SU-DHL-6 (cell line): ENCODE results near the gene VARS1.

Source experiments
- H2AFZ ChIP-seq: fragments of 200-600 bp; sonication (generic); 2 replicates; pipeline ENCODE4 v1.6.1; 2014; ENCODE audit warnings: low read depth, mild to moderate bottlenecking, moderate library complexity, mixed read lengths, antibody characterized with exemption, low read length; ENCODE audit not compliant: severe bottlenecking
- H3F3A ChIP-seq: fragments of 200-600 bp; shearing (Covaris generic); 2 replicates; pipeline ENCODE4 v1.6.0; 2016; ENCODE audit warnings: antibody characterized with exemption, mild to moderate bottlenecking; ENCODE audit not compliant: insufficient read depth
- H3K27ac ChIP-seq: fragments of 200-600 bp; sonication (generic); 2 replicates; pipeline ENCODE4 v1.5.1; 2016; ENCODE audit warnings: low read depth, mild to moderate bottlenecking, low read length, moderate library complexity, mixed read lengths
- H3K27me3 ChIP-seq: fragments of 200-600 bp; sonication (generic), shearing (Covaris generic); 2 replicates; pipeline ENCODE4 v1.6.0; 2014; ENCODE audit warnings: mild to moderate bottlenecking, low read length
- H3K36me3 ChIP-seq: fragments of 200-600 bp; sonication (generic); 2 replicates; pipeline ENCODE4 v1.6.1; 2014; ENCODE audit warnings: mild to moderate bottlenecking, low read length, mixed read lengths
- H3K4me2 ChIP-seq: fragments of 300-600, 200-600 bp; shearing (Covaris generic), sonication (generic); 2 replicates; pipeline ENCODE4 v1.6.0; 2014; ENCODE audit warnings: low read length, low read depth, mild to moderate bottlenecking; ENCODE audit not compliant: poor library complexity, severe bottlenecking
- H3K4me3 ChIP-seq: fragments of 200-600 bp; sonication (generic); 2 replicates; pipeline ENCODE4 v1.5.1; 2014; ENCODE audit warnings: antibody characterized with exemption, low read length, mild to moderate bottlenecking, mixed read lengths; ENCODE audit not compliant: insufficient read depth, poor library complexity, severe bottlenecking
- H3K79me2 ChIP-seq: fragments of 200-600 bp; sonication (generic); 2 replicates; pipeline ENCODE4 v1.6.1; 2014; ENCODE audit warnings: mild to moderate bottlenecking, low read length, moderate library complexity; ENCODE audit not compliant: insufficient read depth
- H3K9ac ChIP-seq: fragments of 200-600 bp; sonication (generic); 2 replicates; pipeline ENCODE4 v1.7.0; 2014; ENCODE audit warnings: mild to moderate bottlenecking, low read length
- H3K9me2 ChIP-seq: fragments of 200-600 bp; sonication (generic); replicated peaks from 2 replicates; pipeline ENCODE4 v1.6.1; 2014; ENCODE audit warnings: low read length; ENCODE audit not compliant: insufficient read depth
- H3K9me3 ChIP-seq: fragments of 200-600 bp; sonication (generic); 2 replicates; pipeline ENCODE4 v1.6.1; 2014; ENCODE audit warnings: low read length, mixed read lengths; ENCODE audit not compliant: insufficient read depth
- H4K20me1 ChIP-seq: fragments of 200-600 bp; sonication (generic); 2 replicates; pipeline ENCODE4 v1.6.1; 2014; ENCODE audit warnings: low read depth, mild to moderate bottlenecking, antibody characterized with exemption, low read length, moderate library complexity, mixed read lengths
- CTCF ChIP-seq: fragments of 200-600 bp; sonication (generic); IDR thresholded peaks from one replicate; pipeline ENCODE4 v1.5.1; 2017; ENCODE audit warnings: antibody characterized with exemption, mild to moderate bottlenecking, low read length, moderate library complexity; ENCODE audit not compliant: insufficient read depth, poor library complexity, severe bottlenecking
- EZH2phosphoT487 ChIP-seq: fragments of 200-600 bp; sonication (generic), shearing (Covaris generic); conservative IDR thresholded peaks from 2 replicates; pipeline ENCODE4 v1.6.1; 2018; ENCODE audit warnings: mild to moderate bottlenecking, antibody characterized with exemption, low read length, moderate library complexity, mixed read lengths

The VARS1 gene

GRCh38 chr6:31778193-31778592 is 17.4 kb downstream of the VARS1 start:
- Histone ChIP-seq H3K9ac (no peak overlapping the region), H3K36me3 (no peaks in the 10 kb centered on the region), H4K20me1 (no peaks in the 10 kb centered on the region), H3K27me3 (no peaks in the 10 kb centered on the region), H3K79me2 (no peaks in the 10 kb centered on the region), H2AFZ (no peak overlapping the region), H3K4me3 (no peak overlapping the region), H3F3A (no peaks in the 10 kb centered on the region; the same call in 1 of the 2 replicates), H3K4me2 (no peak overlapping the region), H3K9me3 (no peaks in the 10 kb centered on the region), H3K27ac (no peak overlapping the region), H3K9me2 (no peaks in the 10 kb centered on the region)
- TF ChIP-seq EZH2phosphoT487 (no peak), CTCF (no peak)

- no peak overlapping the region for H3K4me3 ChIP-seq
- TF ChIP-seq EZH2phosphoT487 (no peak), CTCF (no peak)
- H3K79me2 ChIP-seq: no peaks in the 10 kb centered on the region
- H3K27me3 ChIP-seq: no peaks in the 10 kb centered on the region
- H4K20me1 ChIP-seq: no peaks in the 10 kb centered on the region
- no peak overlapping the region for H3K4me2 ChIP-seq
- no peak overlapping the region for H3K9ac ChIP-seq
- H2AFZ ChIP-seq: no peak overlapping the region
- H3K9me2 ChIP-seq: no peaks in the 10 kb centered on the region
- H3K36me3 ChIP-seq: no peaks in the 10 kb centered on the region
- H3K9me3 ChIP-seq: no peaks in the 10 kb centered on the region
- H3F3A ChIP-seq: no peaks in the 10 kb centered on the region; the same call in 1 of the 2 replicates
- no peak overlapping the region for H3K27ac ChIP-seq
These were observed 17.9 kb downstream of the VARS1 start for GRCh38 chr6:31777667-31778050.

- Histone ChIP-seq H3K79me2 (no peaks in the 10 kb centered on the region), H3K4me2 (no peak within 1 kb of the TSS), H3K27me3 (no peaks in the 10 kb centered on the region), H3K36me3 (no peaks in the 10 kb centered on the region), H3K4me3 (no peak within 1 kb of the TSS), H3K9me3 (no peaks in the 10 kb centered on the region), H3K27ac (no peak within 1 kb of the TSS), H2AFZ (no peak within 1 kb of the TSS), H3F3A (no peaks in the 10 kb centered on the region; the same call in 1 of the 2 replicates), H3K9me2 (no peaks in the 10 kb centered on the region), H4K20me1 (no peaks in the 10 kb centered on the region), H3K9ac (no peak within 1 kb of the TSS)
- TF ChIP-seq EZH2phosphoT487: no peak
These were observed 18.4 kb downstream of the VARS1 start, which contains the start of gene VWA7 for GRCh38 chr6:31776989-31777666. Gene VWA7 (minus strand): TSS chr6:31777328. CDS start chr6:31776779, 549 bp downstream.

- Histone ChIP-seq H3F3A (no peaks in the 10 kb centered on the region; the same call in 1 of the 2 replicates), H3K79me2 (no peaks in the 10 kb centered on the region), H3K27me3 (no peaks in the 10 kb centered on the region), H3K27ac (no peak overlapping the region), H3K9ac (no peak overlapping the region), H3K9me3 (no peaks in the 10 kb centered on the region), H4K20me1 (no peaks in the 10 kb centered on the region), H3K9me2 (no peaks in the 10 kb centered on the region), H2AFZ (no peak overlapping the region), H3K36me3 (no peaks in the 10 kb centered on the region), H3K4me3 (no peak overlapping the region), H3K4me2 (no peak overlapping the region)
- no peak for TF ChIP-seq CTCF
- TF ChIP-seq EZH2phosphoT487: no peak
These were observed 19.0 kb downstream of the VARS1 start for GRCh38 chr6:31776485-31776988.
